ENCODE measurements around the gene SCN2A. TPM values are rescaled to one million over a fixed set of nuclear protein-coding genes. Genes with fewer than 3 reads are reported as not detected.
"Not testable (repeated sequence)": the region's sequence is repeated elsewhere in the genome, so short reads cannot be mapped to it uniquely, and the experiment has no call there.

SCN2A gene
- total RNA-seq, 4 donors from 2014 or later: 0.36 to 1.8 (median 0.56) TPM; not detected in 1

- no peak for TF ChIP-seq CTCF (IDR thresholded peaks at IDR 0.05)
- no peak for ATAC-seq (ENCODE audit: low FRiP score)
- no peak for DNase-seq (ENCODE audit: low spot score)
Observed at GRCh38 chr2:165251366-165251765, 12.2 kb downstream of the SCN2A start.

GRCh38 chr2:165253178-165253577, 14.0 kb downstream of the SCN2A start:
- no peak for TF ChIP-seq CTCF (IDR thresholded peaks at IDR 0.05)
- DNase-seq (ENCODE audit: low spot score): no peak
- ATAC-seq (ENCODE audit: low FRiP score): no peak

- no peak for TF ChIP-seq CTCF (IDR thresholded peaks at IDR 0.05)
- no peak for ATAC-seq (ENCODE audit: low FRiP score)
- DNase-seq (ENCODE audit: low spot score): no peak
Observed at GRCh38 chr2:165256618-165257017, 17.4 kb downstream of the SCN2A start.

GRCh38 chr2:165260347-165260746, 21.1 kb downstream of the SCN2A start:
- not testable (repeated sequence) for DNase-seq (ENCODE audit: low spot score); ATAC-seq (ENCODE audit: low FRiP score)

GRCh38 chr2:165268754-165269153, 29.5 kb downstream of the SCN2A start:
- ATAC-seq (ENCODE audit: low FRiP score) (no peak), DNase-seq (ENCODE audit: low spot score) (no peak)
- TF ChIP-seq CTCF (IDR thresholded peaks at IDR 0.05): no peak

GRCh38 chr2:165273176-165273575, 34.0 kb downstream of the SCN2A start:
- no peak for TF ChIP-seq CTCF (IDR thresholded peaks at IDR 0.05)
- DNase-seq (ENCODE audit: low spot score) (no peak), ATAC-seq (ENCODE audit: low FRiP score) (no peak)

GRCh38 chr2:165274698-165275097, 35.5 kb downstream of the SCN2A start:
- ATAC-seq (ENCODE audit: low FRiP score) (peak; percentile 88), DNase-seq (ENCODE audit: low spot score) (no peak)
- TF ChIP-seq CTCF (IDR thresholded peaks at IDR 0.05): no peak

GRCh38 chr2:165275932-165276331, 36.7 kb downstream of the SCN2A start:
- TF ChIP-seq CTCF (IDR thresholded peaks at IDR 0.05): no peak
- DNase-seq (ENCODE audit: low spot score) (no peak), ATAC-seq (ENCODE audit: low FRiP score) (no peak)
